HCT116 (cell line): ENCODE results near the gene ARHGAP10. TPM values are rescaled to one million over a fixed set of nuclear protein-coding genes. Genes with fewer than 3 reads are reported as not detected.

Experiments used
- ATAC-seq: fragments of 200-7000 bp; cut with Tn5 transposase; 2 replicates; pipeline ENCODE4 v1.9.1; 2020; ENCODE audit warnings: mild to moderate bottlenecking, moderate library complexity
- BruUV-seq: library from RNA; stranded (reverse); fragments of 400-500 nt; replicated peaks from 2 replicates; lab custom pipeline; 2021; lab: Mats Ljungman, UMichigan
- CTCF ChIA-PET: fragments of 300-600 bp; sonication (Branson Sonifier 250); formaldehyde crosslinking; loops from one replicate; lab custom pipeline; 2021; ENCODE audit warnings: antibody characterized with exemption; lab: Charles Lee
- POLR2A ChIA-PET: fragments of 300-600, 350-600 bp; sonication (Branson Sonifier 250); formaldehyde crosslinking; loops from one replicate; lab custom pipeline; 2021; ENCODE audit warnings: antibody characterized with exemption; lab: Charles Lee
- RAD21 ChIA-PET, 2 experiments: fragments of 300-600 bp; sonication (Branson Sonifier 250); formaldehyde crosslinking; loops; one replicate each; lab custom pipeline; 2023; ENCODE audit warnings: low total read pairs in 2 of 2; ENCODE audit not compliant: uncharacterized antibody in 2 of 2, unreplicated experiment in 2 of 2, low non-redundant PET in 1 of 2; lab: Charles Lee
- DNase-seq: peaks from one replicate; pipeline ENCODE4 v3.0.0-alpha.2; 2010; ENCODE audit warnings: low read depth, low spot score
- H2AFZ ChIP-seq: fragments of 200-600 bp; shearing (Covaris generic), sonication (generic); 2 replicates; pipeline ENCODE4 v1.6.1; 2017; ENCODE audit warnings: low read depth, mixed run types, mixed read lengths, antibody characterized with exemption, low read length; ENCODE audit not compliant: poor library complexity, severe bottlenecking
- H3K27ac ChIP-seq: 2 replicates; pipeline ENCODE4 v1.5.1; 2012; ENCODE audit warnings: low read depth, low read length
- H3K27me3 ChIP-seq: fragments of 200-600 bp; sonication (generic); 2 replicates; pipeline ENCODE4 v1.6.1; 2016; ENCODE audit warnings: mixed run types, low read length, mixed read lengths; ENCODE audit not compliant: insufficient read depth
- H3K36me3 ChIP-seq, 2 experiments: fragments of 200-500 bp in 1 of 2; fragments of 200-600 bp in 1 of 2; sonication (Bioruptor generic) in 1 of 2; sonication (generic) in 1 of 2; 2 replicates each; pipeline versions ENCODE4 v1.5.1 to v1.6.1; 2014 to 2016; ENCODE audit warnings: low read length in 2 of 2, inconsistent platforms in 1 of 2, mixed read lengths in 1 of 2, mixed run types in 1 of 2; ENCODE audit not compliant: insufficient read depth in 2 of 2, control insufficient read depth in 1 of 2
- H3K4me1 ChIP-seq, 2 experiments: fragments of 200-600 bp in 1 of 2; sonication (generic) in 1 of 2; 2 replicates each; pipeline versions ENCODE4 v1.5.1 to v1.6.1; 2012 to 2017; ENCODE audit warnings: low read length in 2 of 2, inconsistent platforms in 1 of 2, mild to moderate bottlenecking in 1 of 2, mixed read lengths in 1 of 2, mixed run types in 1 of 2, moderate library complexity in 1 of 2; ENCODE audit not compliant: insufficient read depth in 2 of 2, control insufficient read depth in 1 of 2
- H3K4me2 ChIP-seq: fragments of 200-600 bp; sonication (generic); 2 replicates; pipeline ENCODE4 v1.6.1; 2017; ENCODE audit warnings: mixed run types, low read length, mixed read lengths
- H3K4me3 ChIP-seq, 2 experiments: fragments of 200-600 bp in 1 of 2; sonication (generic) in 1 of 2; replicated peaks in 1 of 2; 2 replicates each; pipeline ENCODE4 v1.5.1; 2011 to 2016; ENCODE audit warnings: low read length in 2 of 2, control low read depth in 1 of 2, low read depth in 1 of 2, mild to moderate bottlenecking in 1 of 2, mixed read lengths in 1 of 2, mixed run types in 1 of 2
- H3K79me2 ChIP-seq: fragments of 200-600 bp; sonication (generic); 2 replicates; pipeline ENCODE4 v1.6.1; 2017; ENCODE audit warnings: mild to moderate bottlenecking, mixed run types, low read length, moderate library complexity, mixed read lengths; ENCODE audit not compliant: insufficient read depth
- H3K9ac ChIP-seq: fragments of 200-600 bp; sonication (generic); 2 replicates; pipeline ENCODE4 v1.6.1; 2016; ENCODE audit warnings: low read length, mixed read lengths
- H3K9me2 ChIP-seq: fragments of 200-600 bp; sonication (generic), shearing (Covaris generic); 2 replicates; pipeline ENCODE4 v1.6.1; 2017; ENCODE audit warnings: mixed run types, mild to moderate bottlenecking, moderate library complexity; ENCODE audit not compliant: insufficient read depth
- H3K9me3 ChIP-seq, 2 experiments: fragments of 200-500 bp in 1 of 2; fragments of 200-600 bp in 1 of 2; sonication (Bioruptor generic) in 1 of 2; sonication (generic) in 1 of 2; 2 replicates each; pipeline ENCODE4 v1.6.1; 2014 to 2017; ENCODE audit warnings: low read length in 2 of 2, mixed read lengths in 2 of 2, inconsistent platforms in 1 of 2, low read depth in 1 of 2, mild to moderate bottlenecking in 1 of 2, mixed run types in 1 of 2, moderate library complexity in 1 of 2; ENCODE audit not compliant: control insufficient read depth in 1 of 2, insufficient read depth in 1 of 2
- H4K20me1 ChIP-seq: fragments of 200-600 bp; sonication (generic), shearing (Covaris generic); 2 replicates; pipeline ENCODE4 v1.6.1; 2017; ENCODE audit warnings: mixed run types, mild to moderate bottlenecking, moderate library complexity; ENCODE audit not compliant: insufficient read depth
- CEBPB ChIP-seq: IDR thresholded peaks from 2 replicates; pipeline ENCODE4 v1.6.1; 2012; ENCODE audit warnings: low read depth
- ELF1 ChIP-seq: IDR thresholded peaks from 2 replicates; pipeline ENCODE4 v1.6.1; 2012; ENCODE audit warnings: low read depth, borderline replicate concordance
- EZH2 ChIP-seq: fragments of 200-600 bp; sonication (generic); IDR thresholded peaks from 2 replicates; pipeline ENCODE4 v1.6.1; 2017; ENCODE audit warnings: antibody characterized with exemption, mixed run types
- EZH2phosphoT487 ChIP-seq: fragments of 200-600 bp; IDR thresholded peaks from 2 replicates; pipeline ENCODE4 v1.6.1; 2018; ENCODE audit warnings: antibody characterized with exemption, borderline replicate concordance
- JUND ChIP-seq: IDR thresholded peaks from 2 replicates; pipeline ENCODE4 v1.6.1; 2012
- POLR2A ChIP-seq: IDR thresholded peaks from 2 replicates; pipeline ENCODE4 v1.7.0; 2011; ENCODE audit warnings: borderline replicate concordance; ENCODE audit not compliant: insufficient read depth, insufficient read length; ENCODE audit errors: extremely low read depth
- POLR2AphosphoS5 ChIP-seq: IDR thresholded peaks from 2 replicates; pipeline ENCODE4 v1.6.1; 2011; ENCODE audit warnings: mild to moderate bottlenecking, low read depth, low read length, moderate library complexity
- SIN3A ChIP-seq: IDR thresholded peaks from 2 replicates; pipeline ENCODE4 v1.6.1; 2012; ENCODE audit warnings: low read depth
- SP1 ChIP-seq: IDR thresholded peaks from 2 replicates; pipeline ENCODE4 v1.6.1; 2012; ENCODE audit warnings: low read depth
- SRF ChIP-seq: IDR thresholded peaks from 2 replicates; pipeline ENCODE4 v1.6.1; 2012; ENCODE audit warnings: low read depth
- TCF7L2 ChIP-seq: IDR thresholded peaks from 2 replicates; pipeline ENCODE4 v1.7.0; 2011; ENCODE audit warnings: borderline replicate concordance, inconsistent platforms; ENCODE audit not compliant: insufficient read depth, insufficient read length; ENCODE audit errors: extremely low read depth
- intact Hi-C: fragments of 100-400 bp; cut with micrococcal nuclease; formaldehyde crosslinking; loops from 2 replicates; pipeline ENCODE4 v1.10.0; 2022
- total RNA-seq: library from RNA; stranded (reverse); gene quantifications from one replicate; pipeline ENCODE4 v1.2.1, GENCODE V29; 2021; ENCODE audit not compliant: unreplicated experiment
- TF ChIP-seq, protein P1 (sequence below): IDR thresholded peaks from 2 replicates; pipeline ENCODE4 v1.6.1; 2012
- TF ChIP-seq, protein P2 (sequence below), 3 experiments: fragments of 200-600 bp in 1 of 3; sonication (generic) in 1 of 3; IDR thresholded peaks in 2 of 3; conservative IDR thresholded peaks in 1 of 3; 2 replicates each; pipeline ENCODE4 v1.5.1; 2012 to 2017; ENCODE audit warnings: low read depth in 2 of 3, low read length in 2 of 3, antibody characterized with exemption in 1 of 3, borderline replicate concordance in 1 of 3, control low read depth in 1 of 3, mild to moderate bottlenecking in 1 of 3, mixed read lengths in 1 of 3, mixed run types in 1 of 3, moderate library complexity in 1 of 3; ENCODE audit not compliant: insufficient read depth in 1 of 3
- TF ChIP-seq, protein P3 (sequence below): IDR thresholded peaks from 2 replicates; pipeline ENCODE4 v1.6.1; 2012; ENCODE audit warnings: low read depth

The ARHGAP10 gene
- total RNA-seq, 1 experiment from 2014 or later: 24.7 TPM

DNA sequence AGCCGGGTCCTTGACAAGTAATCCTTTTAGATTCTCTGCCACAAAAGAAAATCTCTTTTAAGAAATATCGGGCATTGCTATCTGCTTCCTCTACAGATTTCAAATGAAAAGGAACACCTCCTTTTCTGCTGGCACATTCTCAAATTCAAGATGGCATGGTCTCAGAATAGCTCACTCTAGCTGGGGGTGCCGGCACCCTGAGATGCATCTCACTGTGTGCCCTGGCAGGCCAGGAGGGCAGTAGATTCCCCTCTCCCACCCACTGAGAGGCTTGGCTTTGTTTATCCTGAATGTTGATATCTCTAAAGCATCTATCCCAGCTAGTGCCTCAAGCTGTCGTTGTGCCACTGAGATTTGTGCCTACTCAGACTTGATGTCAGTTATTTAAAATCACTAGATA, 319.5 kb downstream of the ARHGAP10 start:
- ChIA-PET CTCF (no interaction called here), RAD21 (no interaction called here), POLR2A (no interaction called here)
- Histone ChIP-seq H3K9me3 (no peaks in the 10 kb centered on the region), H3K9ac (no peak overlapping the region), H3K27me3 (no peaks in the 10 kb centered on the region), H3K4me1 (peaks cover 10 to 17% of the 10 kb centered on the region in 2 experiments; a peak in 3 of 4 replicates), H3K27ac (no peak overlapping the region), H2AFZ (no peak overlapping the region), H3K79me2 (no peaks in the 10 kb centered on the region), H3K4me3 (no peak overlapping the region), H4K20me1 (no peaks in the 10 kb centered on the region; the same call in 1 of the 2 replicates), H3K4me2 (no peak overlapping the region), H3K9me2 (no peaks in the 10 kb centered on the region), H3K36me3 (no peaks in the 10 kb centered on the region)
- DNase-seq: no peak
- intact Hi-C loops: no loop called here
- ATAC-seq: no peak
- TF ChIP-seq, protein P1, sequence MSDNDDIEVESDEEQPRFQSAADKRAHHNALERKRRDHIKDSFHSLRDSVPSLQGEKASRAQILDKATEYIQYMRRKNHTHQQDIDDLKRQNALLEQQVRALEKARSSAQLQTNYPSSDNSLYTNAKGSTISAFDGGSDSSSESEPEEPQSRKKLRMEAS: no peak
- TF ChIP-seq SRF (no peak), SIN3A (no peak)
- TF ChIP-seq, protein P2, sequence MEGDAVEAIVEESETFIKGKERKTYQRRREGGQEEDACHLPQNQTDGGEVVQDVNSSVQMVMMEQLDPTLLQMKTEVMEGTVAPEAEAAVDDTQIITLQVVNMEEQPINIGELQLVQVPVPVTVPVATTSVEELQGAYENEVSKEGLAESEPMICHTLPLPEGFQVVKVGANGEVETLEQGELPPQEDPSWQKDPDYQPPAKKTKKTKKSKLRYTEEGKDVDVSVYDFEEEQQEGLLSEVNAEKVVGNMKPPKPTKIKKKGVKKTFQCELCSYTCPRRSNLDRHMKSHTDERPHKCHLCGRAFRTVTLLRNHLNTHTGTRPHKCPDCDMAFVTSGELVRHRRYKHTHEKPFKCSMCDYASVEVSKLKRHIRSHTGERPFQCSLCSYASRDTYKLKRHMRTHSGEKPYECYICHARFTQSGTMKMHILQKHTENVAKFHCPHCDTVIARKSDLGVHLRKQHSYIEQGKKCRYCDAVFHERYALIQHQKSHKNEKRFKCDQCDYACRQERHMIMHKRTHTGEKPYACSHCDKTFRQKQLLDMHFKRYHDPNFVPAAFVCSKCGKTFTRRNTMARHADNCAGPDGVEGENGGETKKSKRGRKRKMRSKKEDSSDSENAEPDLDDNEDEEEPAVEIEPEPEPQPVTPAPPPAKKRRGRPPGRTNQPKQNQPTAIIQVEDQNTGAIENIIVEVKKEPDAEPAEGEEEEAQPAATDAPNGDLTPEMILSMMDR (IDR thresholded peaks at IDR 0.05 in 2 of 3, conservative IDR thresholded peaks at IDR 0.05 in 1 of 3; ENCODE audit: borderline replicate concordance in 1 of 3, insufficient read depth in 1 of 3, low read depth in 2 of 3, low read length in 2 of 3): no peak
- BruUV-seq: no TSS peak

DNA sequence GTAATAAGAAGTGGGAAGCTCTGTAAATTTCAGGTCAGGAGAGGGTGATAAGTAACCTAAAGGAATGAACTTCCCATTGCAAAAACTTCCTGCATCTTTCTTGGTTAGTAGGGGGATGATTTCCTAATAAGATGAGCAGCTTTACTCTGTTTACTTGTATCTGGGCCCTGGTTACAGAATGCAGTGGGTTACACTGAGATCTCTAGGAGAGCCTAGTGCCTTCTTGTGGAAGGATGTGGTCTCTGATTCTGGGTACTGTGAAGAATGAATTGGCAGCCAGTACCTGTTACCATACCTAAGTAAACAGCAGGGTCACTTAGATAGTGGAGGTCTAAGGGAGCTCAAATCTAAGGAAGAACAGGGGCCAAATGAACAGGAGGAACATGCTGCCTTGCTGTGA, 320.6 kb downstream of the ARHGAP10 start:
- Histone ChIP-seq H3K9me2 (no peaks in the 10 kb centered on the region), H3K27ac (no peak overlapping the region), H2AFZ (no peak overlapping the region), H3K4me2 (no peak overlapping the region), H4K20me1 (no peaks in the 10 kb centered on the region; the same call in 1 of the 2 replicates), H3K79me2 (no peaks in the 10 kb centered on the region), H3K4me1 (peaks cover 10 to 23% of the 10 kb centered on the region in 2 experiments; a peak in 3 of 4 replicates), H3K9me3 (no peaks in the 10 kb centered on the region), H3K9ac (no peak overlapping the region), H3K4me3 (no peak overlapping the region), H3K36me3 (no peaks in the 10 kb centered on the region), H3K27me3 (no peaks in the 10 kb centered on the region)
- no peak for ATAC-seq
- RAD21 ChIA-PET: interaction anchor here in 1 of 2 experiments (0.6 kb wide), 1 partner anchor 369 kb away, joined by 3 read pairs; the partner anchor contains the start of gene PRMT9
- BruUV-seq: no TSS peak
- no peak for DNase-seq
- CTCF ChIA-PET: no interaction called here
- POLR2A ChIA-PET: no interaction called here
- intact Hi-C loops: no loop called here
- TF ChIP-seq SP1 (no peak), EZH2phosphoT487 (no peak), EZH2 (no peak), CEBPB (no peak), ELF1 (no peak), POLR2AphosphoS5 (no peak), TCF7L2 (no peak), JUND (no peak), POLR2A (no peak)
- TF ChIP-seq, protein P3, sequence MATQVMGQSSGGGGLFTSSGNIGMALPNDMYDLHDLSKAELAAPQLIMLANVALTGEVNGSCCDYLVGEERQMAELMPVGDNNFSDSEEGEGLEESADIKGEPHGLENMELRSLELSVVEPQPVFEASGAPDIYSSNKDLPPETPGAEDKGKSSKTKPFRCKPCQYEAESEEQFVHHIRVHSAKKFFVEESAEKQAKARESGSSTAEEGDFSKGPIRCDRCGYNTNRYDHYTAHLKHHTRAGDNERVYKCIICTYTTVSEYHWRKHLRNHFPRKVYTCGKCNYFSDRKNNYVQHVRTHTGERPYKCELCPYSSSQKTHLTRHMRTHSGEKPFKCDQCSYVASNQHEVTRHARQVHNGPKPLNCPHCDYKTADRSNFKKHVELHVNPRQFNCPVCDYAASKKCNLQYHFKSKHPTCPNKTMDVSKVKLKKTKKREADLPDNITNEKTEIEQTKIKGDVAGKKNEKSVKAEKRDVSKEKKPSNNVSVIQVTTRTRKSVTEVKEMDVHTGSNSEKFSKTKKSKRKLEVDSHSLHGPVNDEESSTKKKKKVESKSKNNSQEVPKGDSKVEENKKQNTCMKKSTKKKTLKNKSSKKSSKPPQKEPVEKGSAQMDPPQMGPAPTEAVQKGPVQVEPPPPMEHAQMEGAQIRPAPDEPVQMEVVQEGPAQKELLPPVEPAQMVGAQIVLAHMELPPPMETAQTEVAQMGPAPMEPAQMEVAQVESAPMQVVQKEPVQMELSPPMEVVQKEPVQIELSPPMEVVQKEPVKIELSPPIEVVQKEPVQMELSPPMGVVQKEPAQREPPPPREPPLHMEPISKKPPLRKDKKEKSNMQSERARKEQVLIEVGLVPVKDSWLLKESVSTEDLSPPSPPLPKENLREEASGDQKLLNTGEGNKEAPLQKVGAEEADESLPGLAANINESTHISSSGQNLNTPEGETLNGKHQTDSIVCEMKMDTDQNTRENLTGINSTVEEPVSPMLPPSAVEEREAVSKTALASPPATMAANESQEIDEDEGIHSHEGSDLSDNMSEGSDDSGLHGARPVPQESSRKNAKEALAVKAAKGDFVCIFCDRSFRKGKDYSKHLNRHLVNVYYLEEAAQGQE: no peak
